HG03575 (cell line): ENCODE data around the gene SNRK.

Source experiments
- ATAC-seq: cut with Tn5 transposase; IDR thresholded peaks from one replicate; pipeline ENCODE4 v1.9.1; 2021; ENCODE audit not compliant: unreplicated experiment, insufficient number of reproducible peaks, low FRiP score; ENCODE audit errors: extremely low read depth

The SNRK gene

GRCh38 chr3:43266451-43266850, 19.9 kb upstream of the SNRK start:
- ATAC-seq: no peak

GRCh38 chr3:43266995-43267394, 19.3 kb upstream of the SNRK start:
- no peak for ATAC-seq

- ATAC-seq: no peak
Observed at GRCh38 chr3:43268636-43269035, 17.7 kb upstream of the SNRK start.

- no peak for ATAC-seq
Observed at GRCh38 chr3:43270078-43270477, 16.3 kb upstream of the SNRK start.

- ATAC-seq: no peak
Observed at GRCh38 chr3:43273416-43273815, 12.9 kb upstream of the SNRK start.

GRCh38 chr3:43279082-43279481, 7.3 kb upstream of the SNRK start:
- ATAC-seq: no peak

- no peak for ATAC-seq
Observed at GRCh38 chr3:43279532-43279931, 6.8 kb upstream of the SNRK start.

- no peak for ATAC-seq
Observed at GRCh38 chr3:43281020-43281419, 5.3 kb upstream of the SNRK start.

GRCh38 chr3:43284171-43284570, 2.2 kb upstream of the SNRK start:
- no peak for ATAC-seq

GRCh38 chr3:43285644-43286043, 696 bp upstream of the SNRK start:
- ATAC-seq: no peak

- ATAC-seq: no peak
Observed at GRCh38 chr3:43286841-43287499, 630 bp downstream of the SNRK start.

- no peak for ATAC-seq
Observed at GRCh38 chr3:43287500-43287873, 1.1 kb downstream of the SNRK start.

GRCh38 chr3:43288366-43288765, 2.0 kb downstream of the SNRK start:
- no peak for ATAC-seq

- ATAC-seq: no peak
Observed at GRCh38 chr3:43288850-43289249, 2.5 kb downstream of the SNRK start.

GRCh38 chr3:43289401-43289800, 3.1 kb downstream of the SNRK start:
- ATAC-seq: no peak

- no peak for ATAC-seq
Observed at GRCh38 chr3:43289841-43290470, 3.6 kb downstream of the SNRK start.

- ATAC-seq: no peak
Observed at GRCh38 chr3:43290956-43291355, 4.6 kb downstream of the SNRK start.

- ATAC-seq: no peak
Observed at GRCh38 chr3:43291546-43291945, 5.2 kb downstream of the SNRK start.

- no peak for ATAC-seq
Observed at GRCh38 chr3:43294975-43295374, 8.6 kb downstream of the SNRK start.

GRCh38 chr3:43296565-43296964, 10.2 kb downstream of the SNRK start:
- ATAC-seq: no peak

GRCh38 chr3:43298292-43298691, 12.0 kb downstream of the SNRK start:
- ATAC-seq: no peak
